Caco-2 (cell line): ENCODE results near the gene CCK. TPM values are rescaled to one million over a fixed set of nuclear protein-coding genes. Genes with fewer than 3 reads are reported as not detected.
"Not testable (repeated sequence)": the region's sequence is repeated elsewhere in the genome, so short reads cannot be mapped to it uniquely, and the experiment has no call there.

Experiments used
- BruUV-seq: library from RNA; stranded (reverse); fragments of 400-500 nt; replicated peaks from 2 replicates; lab custom pipeline; 2021; lab: Mats Ljungman, UMichigan
- CTCF ChIA-PET: fragments of 300-600 bp; sonication (Branson Sonifier 250); formaldehyde crosslinking; loops from one replicate; lab custom pipeline; 2022; ENCODE audit warnings: antibody characterized with exemption; lab: Charles Lee
- POLR2A ChIA-PET: fragments of 300-600 bp; sonication (Branson Sonifier 250); formaldehyde crosslinking; loops from one replicate; lab custom pipeline; 2022; ENCODE audit warnings: antibody characterized with exemption; lab: Charles Lee
- DNase-seq, 2 experiments: peaks; one replicate each; pipeline versions ENCODE4 v3.0.0 to v3.0.0-alpha.2; 2020 to 2022
- H3K27me3 ChIP-seq: replicated peaks from 2 replicates; pipeline ENCODE4 v1.6.0; 2011; ENCODE audit warnings: low read length; ENCODE audit not compliant: control insufficient read depth, insufficient read depth
- H3K36me3 ChIP-seq: 2 replicates; pipeline ENCODE4 v1.5.1; 2011; ENCODE audit warnings: low read length; ENCODE audit not compliant: control insufficient read depth, insufficient read depth
- H3K4me1 ChIP-seq: fragments of 250-450 bp; sonication (Bioruptor Pico); 2 replicates; pipeline ENCODE4 v1.5.1; 2020; ENCODE audit warnings: mild to moderate bottlenecking
- H3K4me3 ChIP-seq: 2 replicates; pipeline ENCODE4 v1.5.1; 2011; ENCODE audit warnings: low read depth, mild to moderate bottlenecking, control low read depth, low read length
- H3K9me3 ChIP-seq: fragments of 250-450 bp; sonication (Bioruptor Pico); 2 replicates; pipeline ENCODE4 v1.5.1; 2020; ENCODE audit warnings: mild to moderate bottlenecking, moderate library complexity
- H3K27ac Mint-ChIP-seq: one replicate; pipeline ENCODE4 v1.8.0; 2022; ENCODE audit warnings: mixed read lengths; ENCODE audit not compliant: unreplicated experiment
- H3K27me3 Mint-ChIP-seq: one replicate; pipeline ENCODE4 v1.8.0; 2022; ENCODE audit warnings: mixed read lengths; ENCODE audit not compliant: insufficient read depth, unreplicated experiment
- H3K36me3 Mint-ChIP-seq: one replicate; pipeline ENCODE4 v1.8.0; 2022; ENCODE audit warnings: mild to moderate bottlenecking, mixed read lengths; ENCODE audit not compliant: insufficient read depth, unreplicated experiment
- H3K4me1 Mint-ChIP-seq: one replicate; pipeline ENCODE4 v1.8.0; 2022; ENCODE audit warnings: low read depth, mixed read lengths; ENCODE audit not compliant: unreplicated experiment
- H3K4me3 Mint-ChIP-seq: one replicate; pipeline ENCODE4 v1.8.0; 2022; ENCODE audit warnings: mild to moderate bottlenecking, moderate library complexity, mixed read lengths; ENCODE audit not compliant: unreplicated experiment
- H3K9me3 Mint-ChIP-seq: one replicate; pipeline ENCODE4 v1.8.0; 2022; ENCODE audit warnings: mixed read lengths; ENCODE audit not compliant: unreplicated experiment
- intact Hi-C: fragments of 100-400 bp; cut with micrococcal nuclease; formaldehyde crosslinking; loops from one replicate; pipeline ENCODE4 v1.10.0; 2022; ENCODE audit not compliant: unreplicated experiment
- total RNA-seq: library from RNA; stranded (reverse); gene quantifications from 2 replicates; pipeline ENCODE4 v1.2.3, GENCODE V29; 2022
- TF ChIP-seq, protein P1 (sequence below), 2 experiments: fragments of 200-600 bp in 1 of 2; IDR thresholded peaks; 1 replicate in 1 of 2; 2 replicates in 1 of 2; pipeline versions ENCODE4 v1.5.1 to v1.8.0; 2011 to 2022; ENCODE audit warnings: antibody characterized with exemption in 1 of 2, control low read depth in 1 of 2, inconsistent platforms in 1 of 2, low read depth in 1 of 2, low read length in 1 of 2, mild to moderate bottlenecking in 1 of 2, moderate library complexity in 1 of 2; ENCODE audit not compliant: insufficient read depth in 1 of 2, severe bottlenecking in 1 of 2, unreplicated experiment in 1 of 2

CCK gene
- total RNA-seq, 1 experiment from 2014 or later, result not detected

DNA sequence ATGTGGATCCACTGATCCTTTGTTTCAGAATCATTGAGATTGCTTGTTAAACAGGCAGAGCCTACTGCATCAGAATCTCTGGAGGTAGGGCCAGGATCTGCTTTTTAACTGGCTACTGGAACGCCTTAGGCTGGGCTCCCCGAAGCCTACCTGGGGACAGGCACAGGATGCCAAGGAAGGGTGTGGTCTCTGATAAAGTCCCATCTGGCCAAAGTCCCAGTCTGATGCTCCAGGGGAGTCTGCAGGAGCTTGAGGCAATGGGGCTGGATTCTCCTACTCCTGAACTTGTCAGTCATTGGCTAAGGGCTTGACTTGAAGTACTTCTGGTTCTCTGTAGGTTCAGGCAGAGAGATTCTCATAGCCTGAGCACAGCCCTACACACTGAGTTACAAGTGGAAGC, 22.4 kb upstream of the CCK start:
- TF ChIP-seq, protein P1, sequence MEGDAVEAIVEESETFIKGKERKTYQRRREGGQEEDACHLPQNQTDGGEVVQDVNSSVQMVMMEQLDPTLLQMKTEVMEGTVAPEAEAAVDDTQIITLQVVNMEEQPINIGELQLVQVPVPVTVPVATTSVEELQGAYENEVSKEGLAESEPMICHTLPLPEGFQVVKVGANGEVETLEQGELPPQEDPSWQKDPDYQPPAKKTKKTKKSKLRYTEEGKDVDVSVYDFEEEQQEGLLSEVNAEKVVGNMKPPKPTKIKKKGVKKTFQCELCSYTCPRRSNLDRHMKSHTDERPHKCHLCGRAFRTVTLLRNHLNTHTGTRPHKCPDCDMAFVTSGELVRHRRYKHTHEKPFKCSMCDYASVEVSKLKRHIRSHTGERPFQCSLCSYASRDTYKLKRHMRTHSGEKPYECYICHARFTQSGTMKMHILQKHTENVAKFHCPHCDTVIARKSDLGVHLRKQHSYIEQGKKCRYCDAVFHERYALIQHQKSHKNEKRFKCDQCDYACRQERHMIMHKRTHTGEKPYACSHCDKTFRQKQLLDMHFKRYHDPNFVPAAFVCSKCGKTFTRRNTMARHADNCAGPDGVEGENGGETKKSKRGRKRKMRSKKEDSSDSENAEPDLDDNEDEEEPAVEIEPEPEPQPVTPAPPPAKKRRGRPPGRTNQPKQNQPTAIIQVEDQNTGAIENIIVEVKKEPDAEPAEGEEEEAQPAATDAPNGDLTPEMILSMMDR (IDR thresholded peaks at IDR 0.05; ENCODE audit: insufficient read depth in 1 of 2, low read depth in 1 of 2, low read length in 1 of 2, severe bottlenecking in 1 of 2, unreplicated experiment in 1 of 2), result no peak
- intact Hi-C loops, result no loop called here
- no TSS peak for BruUV-seq
- Histone ChIP-seq H3K27me3 (no peaks in the 10 kb centered on the region), H3K9me3 (no peaks in the 10 kb centered on the region), H3K4me3 (no peak overlapping the region), H3K4me1 (peaks cover 7% of the 10 kb centered on the region; the same call in 1 of the 2 replicates), H3K36me3 (no peaks in the 10 kb centered on the region)
- POLR2A ChIA-PET, result no interaction called here
- H3K27me3 Mint-ChIP-seq, result no peaks in the 10 kb centered on the region
- H3K27ac Mint-ChIP-seq, result no peak overlapping the region
- peak; percentile 6 to 58 for DNase-seq
- no peaks in the 10 kb centered on the region for H3K9me3 Mint-ChIP-seq
- CTCF ChIA-PET, result no interaction called here
- no peaks in the 10 kb centered on the region for H3K36me3 Mint-ChIP-seq
- no peak overlapping the region for H3K4me3 Mint-ChIP-seq
- no peaks in the 10 kb centered on the region for H3K4me1 Mint-ChIP-seq

DNA sequence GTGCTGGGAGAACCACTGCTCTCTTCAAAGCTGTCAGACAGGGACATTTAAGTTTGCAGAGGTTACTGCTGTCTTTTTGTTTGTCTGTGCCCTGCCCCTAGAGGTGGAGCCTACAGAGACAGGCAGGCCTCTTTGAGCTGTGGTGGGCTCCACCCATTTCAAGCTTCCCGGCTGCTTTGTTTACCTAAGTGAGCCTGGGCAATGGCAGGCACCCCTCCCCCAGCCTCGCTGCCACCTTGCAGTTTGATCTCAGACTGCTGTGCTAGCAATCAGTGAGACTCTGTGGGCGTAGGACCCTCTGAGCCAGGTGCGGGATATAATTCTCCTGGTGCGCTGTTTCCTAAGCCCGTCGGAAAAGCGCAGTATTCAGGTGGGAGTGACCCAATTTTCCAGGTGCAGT, 21.4 kb upstream of the CCK start:
- not testable (repeated sequence) for H3K27ac Mint-ChIP-seq

DNA sequence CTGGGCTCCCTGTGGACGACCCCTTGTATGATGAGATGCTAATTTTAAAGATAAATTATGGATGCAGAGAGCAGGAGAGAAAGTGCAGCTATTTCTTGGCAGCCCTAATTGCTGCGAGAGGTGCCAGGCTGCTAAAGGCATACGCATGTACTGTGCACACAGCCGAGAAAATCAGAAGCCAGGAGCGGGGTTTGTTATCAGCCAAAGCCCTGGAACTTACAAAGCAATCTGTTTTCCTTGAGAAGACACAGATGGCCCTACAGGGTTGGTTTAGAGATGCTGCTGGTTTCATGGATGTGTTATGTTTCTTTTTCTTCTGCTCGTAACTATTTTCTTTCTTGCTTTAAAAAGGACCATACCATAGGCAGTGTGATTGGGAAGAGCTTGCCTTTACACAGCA, 11.7 kb upstream of the CCK start:
- H3K27me3 Mint-ChIP-seq, result no peaks in the 10 kb centered on the region
- H3K4me1 ChIP-seq, result no peaks in the 10 kb centered on the region
- no peaks in the 10 kb centered on the region for H3K4me1 Mint-ChIP-seq
- no peaks in the 10 kb centered on the region for H3K36me3 Mint-ChIP-seq
- H3K36me3 ChIP-seq, result no peaks in the 10 kb centered on the region
- peaks cover 9% of the 10 kb centered on the region for H3K9me3 Mint-ChIP-seq
- no peak for DNase-seq
- H3K4me3 ChIP-seq, result no peak overlapping the region
- no TSS peak for BruUV-seq
- H3K9me3 ChIP-seq, result peaks cover 5% of the 10 kb centered on the region; the same call in 1 of the 2 replicates
- no peak overlapping the region for H3K4me3 Mint-ChIP-seq
- CTCF ChIA-PET, result no interaction called here
- TF ChIP-seq, protein P1 (IDR thresholded peaks at IDR 0.05; ENCODE audit: insufficient read depth in 1 of 2, low read depth in 1 of 2, low read length in 1 of 2, severe bottlenecking in 1 of 2, unreplicated experiment in 1 of 2), result no peak
- POLR2A ChIA-PET, result no interaction called here
- intact Hi-C loops, result no loop called here
- no peaks in the 10 kb centered on the region for H3K27me3 ChIP-seq
- H3K27ac Mint-ChIP-seq, result no peak overlapping the region

More for the DNA sequence above, 21.4 kb upstream of the CCK start:
- H3K36me3 ChIP-seq, DNase-seq, H3K9me3 Mint-ChIP-seq, H3K27me3 ChIP-seq, H3K4me3 ChIP-seq, H3K4me1 ChIP-seq, POLR2A ChIA-PET, H3K27me3 Mint-ChIP-seq, intact Hi-C loops, CTCF ChIA-PET, H3K4me3 Mint-ChIP-seq, H3K36me3 Mint-ChIP-seq, H3K9me3 ChIP-seq, BruUV-seq, H3K4me1 Mint-ChIP-seq: not testable (repeated sequence)
